IMR-90 (cell line): ENCODE measurements around the gene AMZ1. TPM values are rescaled to one million over a fixed set of nuclear protein-coding genes. Genes with fewer than 3 reads are reported as not detected.

Source experiments
- ATAC-seq: fragments of 200-7000 bp; cut with Tn5 transposase; 2 replicates; pipeline ENCODE4 v1.9.1; 2020; ENCODE audit warnings: low read depth, mild to moderate bottlenecking, moderate library complexity
- BruUV-seq: library from RNA; stranded (reverse); fragments of 400-500 nt; replicated peaks from 2 replicates; lab custom pipeline; 2021; lab: Mats Ljungman, UMichigan
- CTCF ChIA-PET: fragments of 300-600 bp; formaldehyde crosslinking; extraction: SDS; loops from one replicate; lab custom pipeline; 2021; ENCODE audit warnings: antibody characterized with exemption; lab: Yijun Ruan, JAX
- POLR2A ChIA-PET: fragments of 300-600 bp; sonication (Branson Sonifier 250); formaldehyde crosslinking; loops from one replicate; lab custom pipeline; 2022; ENCODE audit warnings: antibody characterized with exemption; ENCODE audit not compliant: unreplicated experiment; lab: Charles Lee
- DNase-seq: peaks from one replicate; pipeline ENCODE4 v3.0.0; 2013
- H2AFZ ChIP-seq: replicated peaks from 2 replicates; pipeline ENCODE3; 2013; ENCODE audit warnings: low read length, mild to moderate bottlenecking; ENCODE audit not compliant: poor library complexity
- H2AK5ac ChIP-seq: 2 replicates; pipeline ENCODE4 v1.6.1; 2013; ENCODE audit warnings: low read depth, low read length, inconsistent platforms
- H2AK9ac ChIP-seq: replicated peaks from 2 replicates; pipeline ENCODE3; 2013; ENCODE audit warnings: mild to moderate bottlenecking, low read depth, low read length, moderate library complexity; ENCODE audit not compliant: poor library complexity
- H2BK120ac ChIP-seq: 2 replicates; pipeline ENCODE4 v1.6.1; 2013; ENCODE audit warnings: low read depth, low read length, inconsistent platforms
- H2BK15ac ChIP-seq: 3 replicates; pipeline ENCODE4 v1.6.1; 2013; ENCODE audit warnings: low read depth, low read length, inconsistent platforms
- H2BK20ac ChIP-seq: 2 replicates; pipeline ENCODE4 v1.6.1; 2013; ENCODE audit warnings: low read depth, mild to moderate bottlenecking, inconsistent platforms, low read length, moderate library complexity
- H2BK5ac ChIP-seq: 2 replicates; pipeline ENCODE4 v1.6.1; 2013; ENCODE audit warnings: mild to moderate bottlenecking, low read depth, low read length, inconsistent platforms; ENCODE audit not compliant: poor library complexity, severe bottlenecking
- H3K14ac ChIP-seq: replicated peaks from 2 replicates; pipeline ENCODE4 v1.6.1; 2013; ENCODE audit warnings: low read depth, low read length, inconsistent platforms
- H3K18ac ChIP-seq: 2 replicates; pipeline ENCODE4 v1.6.1; 2013; ENCODE audit warnings: low read depth, low read length, control low read depth
- H3K23ac ChIP-seq: 2 replicates; pipeline ENCODE4 v1.6.1; 2013; ENCODE audit warnings: low read depth, low read length, inconsistent platforms
- H3K27ac ChIP-seq: 2 replicates; pipeline ENCODE4 v1.5.1; 2013; ENCODE audit warnings: mild to moderate bottlenecking, control low read depth, low read length; ENCODE audit not compliant: insufficient read depth
- H3K27me3 ChIP-seq: 2 replicates; pipeline ENCODE4 v1.6.1; 2013; ENCODE audit warnings: low read length; ENCODE audit not compliant: control insufficient read depth, insufficient read depth
- H3K36me3 ChIP-seq: 2 replicates; pipeline ENCODE4 v1.6.1; 2013; ENCODE audit warnings: low read length, mixed read lengths; ENCODE audit not compliant: control insufficient read depth, insufficient read depth
- H3K4ac ChIP-seq: 2 replicates; pipeline ENCODE4 v1.6.1; 2013; ENCODE audit warnings: low read depth, low read length, inconsistent platforms
- H3K4me1 ChIP-seq: 2 replicates; pipeline ENCODE4 v1.6.1; 2013; ENCODE audit warnings: low read length, mixed read lengths; ENCODE audit not compliant: control insufficient read depth, insufficient read depth
- H3K4me2 ChIP-seq: 2 replicates; pipeline ENCODE4 v1.6.1; 2013; ENCODE audit warnings: low read depth, mild to moderate bottlenecking, control low read depth, low read length, moderate library complexity
- H3K4me3 ChIP-seq: 2 replicates; pipeline ENCODE4 v1.5.1; 2013; ENCODE audit warnings: low read depth, mild to moderate bottlenecking, control low read depth, low read length, moderate library complexity; ENCODE audit not compliant: insufficient read depth
- H3K56ac ChIP-seq: 2 replicates; pipeline ENCODE4 v1.6.1; 2013; ENCODE audit warnings: low read length, inconsistent platforms; ENCODE audit not compliant: insufficient read depth; ENCODE audit errors: extremely low read depth
- H3K79me1 ChIP-seq, 2 experiments: 2 replicates each; pipeline ENCODE4 v1.6.1; 2013; ENCODE audit warnings: low read length in 2 of 2, inconsistent platforms in 1 of 2, low read depth in 1 of 2
- H3K9ac ChIP-seq: 2 replicates; pipeline ENCODE4 v1.6.1; 2013; ENCODE audit warnings: low read depth, low read length, control low read depth
- H3K9me1 ChIP-seq: 2 replicates; pipeline ENCODE4 v1.6.1; 2013; ENCODE audit warnings: low read length, inconsistent platforms; ENCODE audit not compliant: insufficient read depth
- H3K9me3 ChIP-seq: 2 replicates; pipeline ENCODE4 v1.6.1; 2013; ENCODE audit warnings: low read length; ENCODE audit not compliant: control insufficient read depth, insufficient read depth
- H4K20me1 ChIP-seq: 2 replicates; pipeline ENCODE4 v1.6.1; 2013; ENCODE audit warnings: low read length, inconsistent platforms; ENCODE audit not compliant: insufficient read depth
- H4K5ac ChIP-seq: 2 replicates; pipeline ENCODE4 v1.6.1; 2013; ENCODE audit warnings: mild to moderate bottlenecking, low read depth, low read length, control low read depth
- H4K8ac ChIP-seq, 2 experiments: 2 replicates each; pipeline ENCODE4 v1.6.1; 2013; ENCODE audit warnings: low read depth in 2 of 2, low read length in 2 of 2, control low read depth in 1 of 2, inconsistent platforms in 1 of 2
- H4K91ac ChIP-seq: 2 replicates; pipeline ENCODE4 v1.6.1; 2013; ENCODE audit warnings: low read depth, low read length, inconsistent platforms; ENCODE audit not compliant: insufficient read depth
- BHLHE40 ChIP-seq: fragments of 150-350 bp; IDR thresholded peaks from 2 replicates; pipeline ENCODE4 v1.6.1; 2016; ENCODE audit warnings: mild to moderate bottlenecking, low read depth, low read length
- CEBPB ChIP-seq: IDR thresholded peaks from 2 replicates; pipeline ENCODE4 v1.6.1; 2012; ENCODE audit warnings: low read depth, low read length, improper control_type of control experiment
- CHD1 ChIP-seq: IDR thresholded peaks from 2 replicates; pipeline ENCODE4 v1.6.1; 2012; ENCODE audit warnings: low read depth, low read length, improper control_type of control experiment
- MAZ ChIP-seq: IDR thresholded peaks from 2 replicates; pipeline ENCODE4 v1.6.1; 2012; ENCODE audit warnings: low read depth, mild to moderate bottlenecking, low read length, improper control_type of control experiment, moderate library complexity, borderline replicate concordance
- MXI1 ChIP-seq: IDR thresholded peaks from 2 replicates; pipeline ENCODE4 v1.6.1; 2012; ENCODE audit warnings: low read depth, mild to moderate bottlenecking, low read length, moderate library complexity, borderline replicate concordance
- NFE2L2 ChIP-seq: fragments of 150-350 bp; IDR thresholded peaks from 2 replicates; pipeline ENCODE4 v1.6.1; 2016; ENCODE audit warnings: low read depth, mild to moderate bottlenecking, low read length
- RAD21 ChIP-seq: IDR thresholded peaks from 2 replicates; pipeline ENCODE4 v1.6.1; 2012; ENCODE audit warnings: low read length, improper control_type of control experiment
- RFX5 ChIP-seq: IDR thresholded peaks from 2 replicates; pipeline ENCODE4 v1.8.0; 2012; ENCODE audit warnings: low read depth, mild to moderate bottlenecking, low read length, moderate library complexity
- SMC3 ChIP-seq: fragments of 150-350 bp; IDR thresholded peaks from 2 replicates; pipeline ENCODE4 v1.6.1; 2016; ENCODE audit warnings: low read depth, mild to moderate bottlenecking, antibody characterized with exemption, low read length, moderate library complexity
- WGBS, 2 experiments: methylation state at CpG; one replicate each; pipeline versions ENCODE4 v1.1.5 to v1.1.7; 2013; ENCODE audit warnings: missing lambda C conversion rate in 2 of 2; ENCODE audit not compliant: insufficient read length in 1 of 2; ENCODE audit errors: extremely low coverage in 2 of 2; 5-methylcytosine and 5-hydroxymethylcytosine counted together
- dilution Hi-C: fragments of 300-500 bp; cut with HindIII; formaldehyde crosslinking; loops from one replicate; pipeline ENCODE4 v1.14.3; 2018; ENCODE audit warnings: low sequenced_read_pairs; ENCODE audit not compliant: unreplicated experiment
- in situ Hi-C: fragments of 300-500 bp; cut with MboI; formaldehyde crosslinking; loops from 3 replicates; pipeline ENCODE4 v1.14.3; 2019; ENCODE audit warnings: low sequenced_read_pairs, inconsistent platforms, mixed read lengths
- intact Hi-C: fragments of 100-400 bp; cut with micrococcal nuclease; formaldehyde crosslinking; loops from 2 replicates; pipeline ENCODE4 v1.10.0; 2022
- polyA plus RNA-seq, 3 experiments: library from polyadenylated mRNA; depleted of rRNA; stranded (reverse); fragments of >200 nt; gene quantifications; 2 replicates each; pipeline ENCODE4 v1.2.3, GENCODE V29; 2012; ENCODE audit warnings: low replicate concordance in 1 of 3
- total RNA-seq: library from RNA; depleted of rRNA; stranded (reverse); fragments of >200 nt; gene quantifications from 2 replicates; pipeline ENCODE4 v1.2.3, GENCODE V29; 2012
- TF ChIP-seq, protein P1 (sequence below): conservative IDR thresholded peaks from 2 replicates; pipeline ENCODE4 v1.5.1; 2012; ENCODE audit warnings: mild to moderate bottlenecking, low read depth, low read length, improper control_type of control experiment

The AMZ1 gene
- total and polyA plus RNA-seq, 2 of the 4 experiments (the other 2 are of a cell fraction) = 0.54 to 1.6 TPM

GRCh38 chr7:2710901-2711551, 23.0 kb downstream of the AMZ1 start:
- no TSS peak for BruUV-seq
- no peak overlapping the region for H3K18ac ChIP-seq
- H3K9ac ChIP-seq = no peak overlapping the region
- ChIA-PET POLR2A (no interaction called here), CTCF (interaction anchor here (1.2 kb wide), 1 partner anchor 21 kb away, joined by 3 read pairs; no protein-coding TSS in a partner anchor)
- no peaks in the 10 kb centered on the region; the same call in 1 of the 2 replicates for H4K20me1 ChIP-seq
- no peak overlapping the region for H2BK20ac ChIP-seq
- no peaks in the 10 kb centered on the region for H3K27me3 ChIP-seq
- H3K27ac ChIP-seq = no peak overlapping the region
- TF ChIP-seq MXI1 (no peak), CEBPB (no peak), RAD21 (no peak), BHLHE40 (no peak), SMC3 (no peak), CHD1 (no peak), NFE2L2 (no peak), RFX5 (no peak), MAZ (no peak)
- TF ChIP-seq, protein P1, sequence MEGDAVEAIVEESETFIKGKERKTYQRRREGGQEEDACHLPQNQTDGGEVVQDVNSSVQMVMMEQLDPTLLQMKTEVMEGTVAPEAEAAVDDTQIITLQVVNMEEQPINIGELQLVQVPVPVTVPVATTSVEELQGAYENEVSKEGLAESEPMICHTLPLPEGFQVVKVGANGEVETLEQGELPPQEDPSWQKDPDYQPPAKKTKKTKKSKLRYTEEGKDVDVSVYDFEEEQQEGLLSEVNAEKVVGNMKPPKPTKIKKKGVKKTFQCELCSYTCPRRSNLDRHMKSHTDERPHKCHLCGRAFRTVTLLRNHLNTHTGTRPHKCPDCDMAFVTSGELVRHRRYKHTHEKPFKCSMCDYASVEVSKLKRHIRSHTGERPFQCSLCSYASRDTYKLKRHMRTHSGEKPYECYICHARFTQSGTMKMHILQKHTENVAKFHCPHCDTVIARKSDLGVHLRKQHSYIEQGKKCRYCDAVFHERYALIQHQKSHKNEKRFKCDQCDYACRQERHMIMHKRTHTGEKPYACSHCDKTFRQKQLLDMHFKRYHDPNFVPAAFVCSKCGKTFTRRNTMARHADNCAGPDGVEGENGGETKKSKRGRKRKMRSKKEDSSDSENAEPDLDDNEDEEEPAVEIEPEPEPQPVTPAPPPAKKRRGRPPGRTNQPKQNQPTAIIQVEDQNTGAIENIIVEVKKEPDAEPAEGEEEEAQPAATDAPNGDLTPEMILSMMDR = no peak
- no peak overlapping the region for H2AK9ac ChIP-seq
- dilution Hi-C loops = no loop called here
- ATAC-seq = no peak
- H3K4me3 ChIP-seq = no peak overlapping the region
- H2BK120ac ChIP-seq = no peak overlapping the region
- no peak overlapping the region for H2BK15ac ChIP-seq
- peaks cover 0 to 2% of the 10 kb centered on the region in 2 experiments; a peak in 2 of 4 replicates for H3K79me1 ChIP-seq
- H3K4me1 ChIP-seq = peaks cover under 1% of the 10 kb centered on the region; the same call in 1 of the 2 replicates
- H3K4ac ChIP-seq = no peak overlapping the region
- no peak overlapping the region for H4K91ac ChIP-seq
- WGBS, 2 experiments = 0% methylated on average over 1 of the region's 4 CpGs; no CpG with 5 or more reads in 1 of the 2 experiments
- H3K36me3 ChIP-seq = peaks cover 5% of the 10 kb centered on the region
- intact Hi-C loops = no loop called here
- no peak overlapping the region for H3K14ac ChIP-seq
- peak; percentile 32 for DNase-seq
- H3K9me3 ChIP-seq = peaks cover 4% of the 10 kb centered on the region; the same call in 1 of the 2 replicates
- no peak overlapping the region for H3K23ac ChIP-seq
- in situ Hi-C loops = no loop called here
- no peak overlapping the region for H2AK5ac ChIP-seq
- no peak overlapping the region for H4K5ac ChIP-seq
- no peak overlapping the region for H2BK5ac ChIP-seq
- H2AFZ ChIP-seq = no peak overlapping the region
- H3K4me2 ChIP-seq = no peak overlapping the region
- peaks cover 5% of the 10 kb centered on the region; the same call in 1 of the 2 replicates for H3K9me1 ChIP-seq
- H4K8ac ChIP-seq = no peak overlapping the region
- no peak overlapping the region for H3K56ac ChIP-seq
